ENCODE data around the gene PARN.

The PARN gene

GRCh38 chr16:14629919-14630619, at the start of gene PARN:
PARN (minus strand) TSS chr16:14630260; CDS start chr16:14630125, 135 bp downstream.
- ChIA-PET CTCF (no interaction called here), POLR2A (interaction anchor here (1.0 to 1.8 kb wide), 2 partner anchors 10 to 32 kb away, joined by 3 to 4 read pairs; no protein-coding TSS in a partner anchor)
- DNase-seq (ENCODE audit: extremely low spot score), result peak; percentile 96
- no peak for TF ChIP-seq FOXM1 (IDR thresholded peaks at IDR 0.05; ENCODE audit: borderline replicate concordance)
- no peak for TF ChIP-seq NFRKB (IDR thresholded peaks at IDR 0.05)
- peak; percentile 80 for TF ChIP-seq L3MBTL2 (conservative IDR thresholded peaks at IDR 0.05)
- TF ChIP-seq CTBP1 (IDR thresholded peaks at IDR 0.05; ENCODE audit: borderline replicate concordance), result no peak
- TF ChIP-seq BHLHE40 (IDR thresholded peaks at IDR 0.05; ENCODE audit: borderline replicate concordance), result no peak
- peak; percentile 90 for TF ChIP-seq ELF4 (IDR thresholded peaks at IDR 0.05)
- TF ChIP-seq HDGF (IDR thresholded peaks at IDR 0.05; ENCODE audit: borderline replicate concordance), result no peak
- TF ChIP-seq FOXA1 (IDR thresholded peaks at IDR 0.05), result no peak
- 0 out of 2 replicates have a peak, but pooled peaks have one; percentile 18 for TF ChIP-seq PKNOX1 (IDR thresholded peaks at IDR 0.05)
- no peak for TF ChIP-seq TARDBP (IDR thresholded peaks at IDR 0.05)
- no peak for TF ChIP-seq ARNT (IDR thresholded peaks at IDR 0.05)
- peak; percentile 71; the same call in 1 of the 2 replicates for TF ChIP-seq ZNF384 (IDR thresholded peaks at IDR 0.05)
- no peak for TF ChIP-seq FOXK2 (IDR thresholded peaks at IDR 0.05)
- no peak for TF ChIP-seq SP1 (IDR thresholded peaks at IDR 0.05)
- TF ChIP-seq LEF1 (IDR thresholded peaks at IDR 0.05; ENCODE audit: borderline replicate concordance), result no peak
- TF ChIP-seq SUZ12 (IDR thresholded peaks at IDR 0.05), result no peak

GRCh38 chr16:14678748-14679497, 48.9 kb upstream of the PARN start:
- DNase-seq (ENCODE audit: extremely low spot score), result no peak
- TF ChIP-seq SP1 (IDR thresholded peaks at IDR 0.05) (no peak), SUZ12 (IDR thresholded peaks at IDR 0.05) (no peak), PKNOX1 (IDR thresholded peaks at IDR 0.05) (no peak), L3MBTL2 (conservative IDR thresholded peaks at IDR 0.05) (no peak), FOXM1 (IDR thresholded peaks at IDR 0.05; ENCODE audit: borderline replicate concordance) (no peak), FOXK2 (IDR thresholded peaks at IDR 0.05) (no peak)
- ChIA-PET CTCF (no interaction called here), POLR2A (no interaction called here)

GRCh38 chr16:14677627-14678026, 47.6 kb upstream of the PARN start:
- ChIA-PET CTCF (no interaction called here), POLR2A (no interaction called here)
- DNase-seq (ENCODE audit: extremely low spot score), result no peak
- TF ChIP-seq ZNF384 (IDR thresholded peaks at IDR 0.05) (no peak), L3MBTL2 (conservative IDR thresholded peaks at IDR 0.05) (no peak), PKNOX1 (IDR thresholded peaks at IDR 0.05) (no peak), TARDBP (IDR thresholded peaks at IDR 0.05) (no peak), LEF1 (IDR thresholded peaks at IDR 0.05; ENCODE audit: borderline replicate concordance) (no peak), CTBP1 (IDR thresholded peaks at IDR 0.05; ENCODE audit: borderline replicate concordance) (no peak), FOXA1 (IDR thresholded peaks at IDR 0.05) (no peak), SUZ12 (IDR thresholded peaks at IDR 0.05) (no peak), ELF4 (IDR thresholded peaks at IDR 0.05) (no peak), BHLHE40 (IDR thresholded peaks at IDR 0.05; ENCODE audit: borderline replicate concordance) (no peak), SP1 (IDR thresholded peaks at IDR 0.05) (no peak), NFRKB (IDR thresholded peaks at IDR 0.05) (no peak), FOXK2 (IDR thresholded peaks at IDR 0.05) (no peak), HDGF (IDR thresholded peaks at IDR 0.05; ENCODE audit: borderline replicate concordance) (no peak)

GRCh38 chr16:14676633-14677032, 46.6 kb upstream of the PARN start:
- no peak for DNase-seq (ENCODE audit: extremely low spot score)
- CTCF ChIA-PET, result no interaction called here
- TF ChIP-seq LEF1 (IDR thresholded peaks at IDR 0.05; ENCODE audit: borderline replicate concordance) (no peak), PKNOX1 (IDR thresholded peaks at IDR 0.05) (no peak), ARNT (IDR thresholded peaks at IDR 0.05) (no peak), L3MBTL2 (conservative IDR thresholded peaks at IDR 0.05) (no peak), SUZ12 (IDR thresholded peaks at IDR 0.05) (no peak), BHLHE40 (IDR thresholded peaks at IDR 0.05; ENCODE audit: borderline replicate concordance) (no peak), ZNF384 (IDR thresholded peaks at IDR 0.05) (no peak), HDGF (IDR thresholded peaks at IDR 0.05; ENCODE audit: borderline replicate concordance) (no peak), CTBP1 (IDR thresholded peaks at IDR 0.05; ENCODE audit: borderline replicate concordance) (no peak), FOXK2 (IDR thresholded peaks at IDR 0.05) (no peak), FOXM1 (IDR thresholded peaks at IDR 0.05; ENCODE audit: borderline replicate concordance) (no peak), TARDBP (IDR thresholded peaks at IDR 0.05) (no peak), FOXA1 (IDR thresholded peaks at IDR 0.05) (no peak), NFRKB (IDR thresholded peaks at IDR 0.05) (no peak), ELF4 (IDR thresholded peaks at IDR 0.05) (no peak), SP1 (IDR thresholded peaks at IDR 0.05) (no peak)
- POLR2A ChIA-PET, result no interaction called here

GRCh38 chr16:14672403-14672971, 42.4 kb upstream of the PARN start:
- no peak for DNase-seq (ENCODE audit: extremely low spot score)
- CTCF ChIA-PET, result no interaction called here

More at GRCh38 chr16:14672403-14672971, 42.4 kb upstream of the PARN start:
- TF ChIP-seq FOXA1 (IDR thresholded peaks at IDR 0.05) (no peak), PKNOX1 (IDR thresholded peaks at IDR 0.05) (peak; percentile 74), CTBP1 (IDR thresholded peaks at IDR 0.05; ENCODE audit: borderline replicate concordance) (no peak)
- POLR2A ChIA-PET, result no interaction called here

Measured in HEK293T (cell line).